Liver (tissue), 9 donors: Measurements from ENCODE around the gene KAZN. TPM values are rescaled to one million over a fixed set of nuclear protein-coding genes. Genes with fewer than 3 reads are reported as not detected.

Experiments
- DNase-seq: peaks from one replicate; pipeline ENCODE4 v3.0.0-alpha.2; 2017; ENCODE audit warnings: low spot score
- H3K27ac ChIP-seq, 2 donors: one replicate each; pipeline ENCODE4 v1.7.0; 2013; ENCODE audit warnings: inconsistent platforms in 2 of 2, low read length in 2 of 2, control low read depth in 1 of 2, low read depth in 1 of 2, mild to moderate bottlenecking in 1 of 2
- H3K27me3 ChIP-seq, 4 donors: one replicate each; pipeline versions ENCODE4 v1.6.1 to v1.7.0; 2013; ENCODE audit warnings: low read length in 3 of 4, inconsistent platforms in 1 of 4, mild to moderate bottlenecking in 1 of 4, moderate library complexity in 1 of 4; ENCODE audit not compliant: control insufficient read depth in 4 of 4, insufficient read depth in 4 of 4
- H3K36me3 ChIP-seq, 4 donors: one replicate each; pipeline versions ENCODE4 v1.6.1 to v1.7.0; 2013; ENCODE audit warnings: low read length in 3 of 4, mild to moderate bottlenecking in 3 of 4, low read depth in 1 of 4, moderate library complexity in 1 of 4; ENCODE audit not compliant: control insufficient read depth in 4 of 4, insufficient read depth in 3 of 4
- H3K4me1 ChIP-seq, 4 donors: one replicate each; pipeline versions ENCODE4 v1.6.1 to v1.7.0; 2013; ENCODE audit warnings: low read length in 3 of 4, mild to moderate bottlenecking in 3 of 4, moderate library complexity in 1 of 4; ENCODE audit not compliant: control insufficient read depth in 4 of 4, insufficient read depth in 4 of 4
- H3K4me3 ChIP-seq, 3 donors: one replicate each; pipeline versions ENCODE4 v1.6.1 to v1.7.0; 2013; ENCODE audit warnings: low read length in 3 of 3, control low read depth in 1 of 3, low read depth in 1 of 3, mild to moderate bottlenecking in 1 of 3
- H3K9ac ChIP-seq, 2 donors: one replicate each; pipeline ENCODE4 v1.7.0; 2013; ENCODE audit warnings: low read length in 2 of 2, mild to moderate bottlenecking in 2 of 2, moderate library complexity in 2 of 2, control low read depth in 1 of 2, low read depth in 1 of 2
- H3K9me3 ChIP-seq, 4 donors: one replicate each; pipeline versions ENCODE4 v1.6.1 to v1.7.0; 2013; ENCODE audit warnings: low read length in 3 of 4; ENCODE audit not compliant: control insufficient read depth in 4 of 4
- EGR1 ChIP-seq, 2 donors: IDR thresholded peaks; 2 replicates each; pipeline ENCODE4 v1.6.1; 2016 to 2018; ENCODE audit warnings: antibody characterized with exemption in 2 of 2, low read depth in 2 of 2
- FOXA2 ChIP-seq: IDR thresholded peaks from 2 replicates; pipeline ENCODE4 v1.6.1; 2016; ENCODE audit warnings: antibody characterized with exemption
- RAD21 ChIP-seq, 2 donors: IDR thresholded peaks; 2 replicates each; pipeline ENCODE4 v1.6.1; 2016; ENCODE audit warnings: antibody characterized with exemption in 2 of 2, mild to moderate bottlenecking in 2 of 2
- RXRA ChIP-seq, 2 donors: IDR thresholded peaks; 2 replicates each; pipeline ENCODE4 v1.6.1; 2017 to 2018; ENCODE audit warnings: antibody characterized with exemption in 2 of 2, mild to moderate bottlenecking in 1 of 2
- SP1 ChIP-seq: IDR thresholded peaks from 2 replicates; pipeline ENCODE4 v1.6.1; 2018; ENCODE audit warnings: antibody characterized with exemption, mild to moderate bottlenecking
- TAF1 ChIP-seq: conservative IDR thresholded peaks from 2 replicates; pipeline ENCODE4 v1.6.1; 2016; ENCODE audit warnings: antibody characterized with exemption, mild to moderate bottlenecking
- YY1 ChIP-seq: IDR thresholded peaks from 2 replicates; pipeline ENCODE4 v1.6.1; 2016; ENCODE audit warnings: antibody characterized with exemption, mild to moderate bottlenecking
- WGBS: extraction: QIAGEN DNeasy Blood & Tissue Kit; methylation state at CpG from one replicate; pipeline ENCODE4 v1.1.7; 2013; 5-methylcytosine and 5-hydroxymethylcytosine counted together
- polyA plus RNA-seq, 2 donors: library from polyadenylated mRNA; stranded (reverse) in 1 of 2; unstranded in 1 of 2; fragments of 200-250 nt in 1 of 2; fragments of >200 nt in 1 of 2; fragmentation: Nextera tagmentation in 1 of 2; extraction: Ambion mirVana in 1 of 2; gene quantifications; one replicate each; pipeline versions ENCODE4 v1.2.1 to v1.2.3, GENCODE V29; 2013 to 2015
- total RNA-seq, 2 donors: library from RNA; depleted of rRNA; stranded (reverse); fragments of >200 nt; gene quantifications; one replicate each; pipeline ENCODE4 v1.2.3, GENCODE V29; 2014
- TF ChIP-seq, protein P1 (sequence below): IDR thresholded peaks from 2 replicates; pipeline ENCODE4 v1.6.1; 2016; ENCODE audit warnings: antibody characterized with exemption
- TF ChIP-seq, protein P2 (sequence below): IDR thresholded peaks from 2 replicates; pipeline ENCODE4 v1.6.1; 2016; ENCODE audit warnings: antibody characterized with exemption
- TF ChIP-seq, protein P3 (sequence below): fragments of 150-350 bp; IDR thresholded peaks from 2 replicates; pipeline ENCODE4 v1.5.1; 2017; ENCODE audit warnings: improper control_type of control experiment, low read depth, low read length; ENCODE audit not compliant: missing input control
- TF ChIP-seq, protein P4 (sequence below): IDR thresholded peaks from 2 replicates; pipeline ENCODE4 v1.6.1; 2016; ENCODE audit warnings: antibody characterized with exemption
- TF ChIP-seq, protein P5 (sequence below): IDR thresholded peaks from 2 replicates; pipeline ENCODE4 v1.6.1; 2016; ENCODE audit warnings: antibody characterized with exemption, mild to moderate bottlenecking
- donor health status: healthy.
- donor health status: healthy.
- donor health status: healthy.
- donor health status: healthy.
- donor health status: healthy.

KAZN gene
- total and polyA plus RNA-seq, 4 donors: 1.9 to 6.9 (median 2.4) TPM

DNA sequence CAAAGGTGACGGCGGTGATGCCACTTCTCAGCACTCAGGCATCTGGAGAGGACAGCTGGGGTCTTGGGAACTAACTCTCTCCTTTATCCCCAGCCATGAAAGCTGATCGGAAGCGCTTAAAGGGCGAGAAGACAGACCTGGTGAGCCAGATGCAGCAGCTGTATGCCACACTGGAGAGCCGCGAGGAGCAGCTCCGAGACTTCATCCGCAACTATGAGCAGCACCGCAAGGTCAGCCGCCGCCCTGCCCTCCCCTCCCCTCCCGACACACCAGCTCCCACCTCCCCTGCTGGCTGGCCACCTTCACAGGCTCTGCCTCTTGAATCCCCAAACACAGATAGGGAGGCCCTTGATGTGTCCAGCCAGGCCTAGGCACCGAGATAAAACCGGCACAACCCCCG is 436.2 kb downstream of the KAZN start (continued):
- TF ChIP-seq, protein P1, sequence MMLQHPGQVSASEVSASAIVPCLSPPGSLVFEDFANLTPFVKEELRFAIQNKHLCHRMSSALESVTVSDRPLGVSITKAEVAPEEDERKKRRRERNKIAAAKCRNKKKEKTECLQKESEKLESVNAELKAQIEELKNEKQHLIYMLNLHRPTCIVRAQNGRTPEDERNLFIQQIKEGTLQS: no peak

DNA sequence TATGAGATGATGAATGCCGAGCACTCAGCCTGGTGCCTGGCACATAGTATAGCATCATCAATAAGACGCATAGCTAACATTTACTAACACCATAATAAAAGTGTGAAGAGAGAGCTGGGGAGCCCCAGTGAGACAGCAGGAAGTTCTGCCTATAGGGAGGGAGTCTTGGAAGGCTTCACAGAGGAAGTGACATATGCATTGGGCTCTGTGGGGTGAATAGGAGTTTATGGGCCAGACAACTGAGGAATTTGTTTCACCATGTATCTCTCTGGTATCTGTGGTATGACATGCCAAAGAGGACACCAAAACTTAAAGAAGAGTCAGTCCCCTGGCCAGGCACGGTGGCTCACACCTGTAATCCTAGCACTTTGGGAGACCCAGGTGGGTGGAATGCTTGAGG is 436.8 kb downstream of the KAZN start:
- Histone ChIP-seq H3K9me3 (no peaks in the 10 kb centered on the region), H3K36me3 (no peaks in the 10 kb centered on the region)
- 90% methylated on average over 3 of the region's 3 CpGs for WGBS

More for the DNA sequence above, 436.8 kb downstream of the KAZN start:
- Histone ChIP-seq H3K27ac (no peak overlapping the region), H3K4me3 (no peak overlapping the region), H3K9ac (no peak overlapping the region), H3K27me3 (peaks cover 0 to 2% (median 0%) of the 10 kb centered on the region in 4 donors), H3K4me1 (no peaks in the 10 kb centered on the region)
- TF ChIP-seq FOXA2 (no peak), YY1 (no peak), SP1 (no peak), RAD21 (IDR thresholded peaks at IDR 0.05) (no peak), TAF1 (no peak), EGR1 (IDR thresholded peaks at IDR 0.05; ENCODE audit: low read depth in 2 of 2) (no peak), RXRA (IDR thresholded peaks at IDR 0.05) (no peak)
- TF ChIP-seq, protein P2, sequence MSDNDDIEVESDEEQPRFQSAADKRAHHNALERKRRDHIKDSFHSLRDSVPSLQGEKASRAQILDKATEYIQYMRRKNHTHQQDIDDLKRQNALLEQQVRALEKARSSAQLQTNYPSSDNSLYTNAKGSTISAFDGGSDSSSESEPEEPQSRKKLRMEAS: no peak
- TF ChIP-seq, protein P3, sequence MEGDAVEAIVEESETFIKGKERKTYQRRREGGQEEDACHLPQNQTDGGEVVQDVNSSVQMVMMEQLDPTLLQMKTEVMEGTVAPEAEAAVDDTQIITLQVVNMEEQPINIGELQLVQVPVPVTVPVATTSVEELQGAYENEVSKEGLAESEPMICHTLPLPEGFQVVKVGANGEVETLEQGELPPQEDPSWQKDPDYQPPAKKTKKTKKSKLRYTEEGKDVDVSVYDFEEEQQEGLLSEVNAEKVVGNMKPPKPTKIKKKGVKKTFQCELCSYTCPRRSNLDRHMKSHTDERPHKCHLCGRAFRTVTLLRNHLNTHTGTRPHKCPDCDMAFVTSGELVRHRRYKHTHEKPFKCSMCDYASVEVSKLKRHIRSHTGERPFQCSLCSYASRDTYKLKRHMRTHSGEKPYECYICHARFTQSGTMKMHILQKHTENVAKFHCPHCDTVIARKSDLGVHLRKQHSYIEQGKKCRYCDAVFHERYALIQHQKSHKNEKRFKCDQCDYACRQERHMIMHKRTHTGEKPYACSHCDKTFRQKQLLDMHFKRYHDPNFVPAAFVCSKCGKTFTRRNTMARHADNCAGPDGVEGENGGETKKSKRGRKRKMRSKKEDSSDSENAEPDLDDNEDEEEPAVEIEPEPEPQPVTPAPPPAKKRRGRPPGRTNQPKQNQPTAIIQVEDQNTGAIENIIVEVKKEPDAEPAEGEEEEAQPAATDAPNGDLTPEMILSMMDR: no peak
- TF ChIP-seq, protein P4, sequence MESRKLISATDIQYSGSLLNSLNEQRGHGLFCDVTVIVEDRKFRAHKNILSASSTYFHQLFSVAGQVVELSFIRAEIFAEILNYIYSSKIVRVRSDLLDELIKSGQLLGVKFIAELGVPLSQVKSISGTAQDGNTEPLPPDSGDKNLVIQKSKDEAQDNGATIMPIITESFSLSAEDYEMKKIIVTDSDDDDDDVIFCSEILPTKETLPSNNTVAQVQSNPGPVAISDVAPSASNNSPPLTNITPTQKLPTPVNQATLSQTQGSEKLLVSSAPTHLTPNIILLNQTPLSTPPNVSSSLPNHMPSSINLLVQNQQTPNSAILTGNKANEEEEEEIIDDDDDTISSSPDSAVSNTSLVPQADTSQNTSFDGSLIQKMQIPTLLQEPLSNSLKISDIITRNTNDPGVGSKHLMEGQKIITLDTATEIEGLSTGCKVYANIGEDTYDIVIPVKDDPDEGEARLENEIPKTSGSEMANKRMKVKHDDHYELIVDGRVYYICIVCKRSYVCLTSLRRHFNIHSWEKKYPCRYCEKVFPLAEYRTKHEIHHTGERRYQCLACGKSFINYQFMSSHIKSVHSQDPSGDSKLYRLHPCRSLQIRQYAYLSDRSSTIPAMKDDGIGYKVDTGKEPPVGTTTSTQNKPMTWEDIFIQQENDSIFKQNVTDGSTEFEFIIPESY: no peak
- TF ChIP-seq, protein P5, sequence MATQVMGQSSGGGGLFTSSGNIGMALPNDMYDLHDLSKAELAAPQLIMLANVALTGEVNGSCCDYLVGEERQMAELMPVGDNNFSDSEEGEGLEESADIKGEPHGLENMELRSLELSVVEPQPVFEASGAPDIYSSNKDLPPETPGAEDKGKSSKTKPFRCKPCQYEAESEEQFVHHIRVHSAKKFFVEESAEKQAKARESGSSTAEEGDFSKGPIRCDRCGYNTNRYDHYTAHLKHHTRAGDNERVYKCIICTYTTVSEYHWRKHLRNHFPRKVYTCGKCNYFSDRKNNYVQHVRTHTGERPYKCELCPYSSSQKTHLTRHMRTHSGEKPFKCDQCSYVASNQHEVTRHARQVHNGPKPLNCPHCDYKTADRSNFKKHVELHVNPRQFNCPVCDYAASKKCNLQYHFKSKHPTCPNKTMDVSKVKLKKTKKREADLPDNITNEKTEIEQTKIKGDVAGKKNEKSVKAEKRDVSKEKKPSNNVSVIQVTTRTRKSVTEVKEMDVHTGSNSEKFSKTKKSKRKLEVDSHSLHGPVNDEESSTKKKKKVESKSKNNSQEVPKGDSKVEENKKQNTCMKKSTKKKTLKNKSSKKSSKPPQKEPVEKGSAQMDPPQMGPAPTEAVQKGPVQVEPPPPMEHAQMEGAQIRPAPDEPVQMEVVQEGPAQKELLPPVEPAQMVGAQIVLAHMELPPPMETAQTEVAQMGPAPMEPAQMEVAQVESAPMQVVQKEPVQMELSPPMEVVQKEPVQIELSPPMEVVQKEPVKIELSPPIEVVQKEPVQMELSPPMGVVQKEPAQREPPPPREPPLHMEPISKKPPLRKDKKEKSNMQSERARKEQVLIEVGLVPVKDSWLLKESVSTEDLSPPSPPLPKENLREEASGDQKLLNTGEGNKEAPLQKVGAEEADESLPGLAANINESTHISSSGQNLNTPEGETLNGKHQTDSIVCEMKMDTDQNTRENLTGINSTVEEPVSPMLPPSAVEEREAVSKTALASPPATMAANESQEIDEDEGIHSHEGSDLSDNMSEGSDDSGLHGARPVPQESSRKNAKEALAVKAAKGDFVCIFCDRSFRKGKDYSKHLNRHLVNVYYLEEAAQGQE: no peak
- DNase-seq: no peak
